Measurements from ENCODE around the gene CROCC.
A peak's percentile ranks its signal among the peaks of the same experiment; 100 is the strongest.
"Not testable (repeated sequence)": the region's sequence is repeated elsewhere in the genome, so short reads cannot be mapped to it uniquely, and the experiment has no call there.

The CROCC gene

GRCh38 chr1:16906873-16907272, 14.9 kb upstream of the CROCC start:
- no peak for DNase-seq (ENCODE audit: low spot score)
- no peak for TF ChIP-seq CTCF (IDR thresholded peaks at IDR 0.05; ENCODE audit: extremely low read depth, insufficient read depth, missing control alignments)
- in situ Hi-C loops (cut with MboI; ENCODE audit: low pct_unique_long_range_greater_than_20kb, low sequenced_read_pairs, unreplicated experiment): no loop called here

GRCh38 chr1:16907870-16908758, 13.6 kb upstream of the CROCC start:
- no peak for TF ChIP-seq CTCF (IDR thresholded peaks at IDR 0.05; ENCODE audit: extremely low read depth, insufficient read depth, missing control alignments)
- DNase-seq (ENCODE audit: low spot score): no peak
- in situ Hi-C loops (cut with MboI; ENCODE audit: low pct_unique_long_range_greater_than_20kb, low sequenced_read_pairs, unreplicated experiment): no loop called here

DNA sequence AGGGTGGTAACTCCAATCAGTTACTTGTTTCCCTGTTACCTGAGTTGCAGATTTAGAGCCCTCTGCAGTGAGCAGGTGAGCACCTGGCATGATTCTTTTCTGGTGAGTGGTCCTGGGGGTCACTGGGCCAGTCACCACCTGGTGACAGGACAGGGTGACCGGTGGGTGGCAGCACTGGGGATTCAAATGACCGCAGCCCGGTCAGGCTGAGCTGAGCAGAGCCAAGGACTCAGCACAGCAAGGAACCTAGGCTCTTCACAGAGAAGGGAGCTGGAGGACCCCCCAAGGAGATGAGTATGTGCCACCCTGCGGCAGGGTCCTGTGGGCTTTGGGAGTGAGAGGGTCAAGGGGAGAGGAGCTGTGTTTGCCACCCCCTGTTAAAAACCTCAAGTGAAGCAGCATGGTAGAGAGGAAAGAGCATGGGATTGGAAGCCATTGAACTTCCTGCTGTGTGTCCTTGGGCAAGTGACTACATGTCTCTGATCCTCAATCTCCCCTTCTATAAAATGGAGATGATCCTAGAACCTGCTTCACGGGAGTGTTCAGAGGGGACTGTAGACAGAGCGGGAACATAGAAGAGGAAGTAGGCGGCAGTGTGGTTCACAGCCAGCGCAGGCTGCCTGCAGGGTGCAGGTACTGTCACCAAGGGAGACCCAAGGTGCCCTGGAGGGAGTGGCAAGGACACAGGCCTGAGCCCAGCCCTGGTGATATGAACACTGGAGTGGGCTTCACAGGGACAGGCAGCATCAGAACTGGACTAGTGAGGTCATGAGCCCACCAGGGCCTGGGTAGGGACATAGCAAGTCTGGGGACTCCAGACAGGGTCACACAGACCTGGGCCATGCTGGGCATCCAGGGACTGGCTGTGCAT, 9.6 kb upstream of the CROCC start:
- in situ Hi-C loops (cut with MboI; ENCODE audit: low pct_unique_long_range_greater_than_20kb, low sequenced_read_pairs, unreplicated experiment); DNase-seq (ENCODE audit: low spot score): not testable (repeated sequence)

DNA sequence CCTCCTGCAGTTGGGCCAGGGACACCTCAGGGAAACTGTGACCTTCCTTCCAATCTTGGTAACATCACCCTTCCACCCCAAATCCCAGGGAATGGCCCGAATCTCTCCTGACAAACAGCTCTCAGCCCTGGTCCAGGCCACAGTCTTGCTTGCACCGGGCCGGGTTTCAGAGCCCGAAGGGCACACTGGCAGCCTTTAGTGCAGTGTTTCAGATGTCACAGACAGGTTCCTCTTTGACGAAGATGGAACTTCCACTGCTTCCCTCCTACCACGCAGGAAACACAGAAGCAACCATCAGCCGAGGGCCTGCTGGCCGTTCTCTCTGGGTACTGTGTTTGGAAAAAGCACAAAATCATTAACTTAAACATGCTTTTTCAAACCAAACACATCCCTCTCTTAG, 9.0 kb upstream of the CROCC start:
- peak; percentile 9 for DNase-seq (ENCODE audit: low spot score)
- in situ Hi-C loops (cut with MboI; ENCODE audit: low pct_unique_long_range_greater_than_20kb, low sequenced_read_pairs, unreplicated experiment): not testable (repeated sequence)

DNA sequence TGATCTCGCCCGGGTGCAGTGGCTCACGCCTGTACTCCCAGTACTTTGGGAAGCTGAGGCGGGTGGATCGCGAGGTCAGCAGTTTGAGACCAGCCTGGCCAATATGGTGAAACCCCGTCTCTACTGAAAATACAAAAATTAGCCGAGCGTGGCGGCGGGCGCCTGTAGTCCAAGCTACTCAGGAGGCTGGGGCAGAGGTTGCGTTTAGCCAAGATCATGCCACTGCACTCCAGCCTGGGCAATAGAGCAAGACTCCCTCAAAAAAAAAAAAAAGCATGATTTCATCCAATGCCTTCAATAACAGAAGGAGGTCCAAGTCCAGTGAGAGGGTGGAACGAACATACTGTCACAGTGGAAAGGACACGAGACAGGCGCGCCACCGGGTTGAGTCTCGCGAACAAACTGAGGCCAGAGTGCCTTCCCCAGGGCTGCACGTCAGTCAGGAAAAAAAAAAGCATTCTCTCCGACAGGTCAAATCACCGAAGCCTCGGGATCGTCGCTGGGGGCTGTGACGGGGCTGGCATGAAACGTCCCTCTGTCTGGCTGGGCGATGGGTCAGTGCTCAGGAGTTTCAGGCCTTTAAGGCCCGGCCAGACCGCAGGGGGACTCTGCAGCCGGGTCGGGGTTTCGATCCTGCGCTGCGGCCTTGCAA, 8.4 kb upstream of the CROCC start:
- in situ Hi-C loops (cut with MboI; ENCODE audit: low pct_unique_long_range_greater_than_20kb, low sequenced_read_pairs, unreplicated experiment): no loop called here
- DNase-seq (ENCODE audit: low spot score): no peak
- TF ChIP-seq CTCF (IDR thresholded peaks at IDR 0.05; ENCODE audit: extremely low read depth, insufficient read depth, missing control alignments): no peak

DNA sequence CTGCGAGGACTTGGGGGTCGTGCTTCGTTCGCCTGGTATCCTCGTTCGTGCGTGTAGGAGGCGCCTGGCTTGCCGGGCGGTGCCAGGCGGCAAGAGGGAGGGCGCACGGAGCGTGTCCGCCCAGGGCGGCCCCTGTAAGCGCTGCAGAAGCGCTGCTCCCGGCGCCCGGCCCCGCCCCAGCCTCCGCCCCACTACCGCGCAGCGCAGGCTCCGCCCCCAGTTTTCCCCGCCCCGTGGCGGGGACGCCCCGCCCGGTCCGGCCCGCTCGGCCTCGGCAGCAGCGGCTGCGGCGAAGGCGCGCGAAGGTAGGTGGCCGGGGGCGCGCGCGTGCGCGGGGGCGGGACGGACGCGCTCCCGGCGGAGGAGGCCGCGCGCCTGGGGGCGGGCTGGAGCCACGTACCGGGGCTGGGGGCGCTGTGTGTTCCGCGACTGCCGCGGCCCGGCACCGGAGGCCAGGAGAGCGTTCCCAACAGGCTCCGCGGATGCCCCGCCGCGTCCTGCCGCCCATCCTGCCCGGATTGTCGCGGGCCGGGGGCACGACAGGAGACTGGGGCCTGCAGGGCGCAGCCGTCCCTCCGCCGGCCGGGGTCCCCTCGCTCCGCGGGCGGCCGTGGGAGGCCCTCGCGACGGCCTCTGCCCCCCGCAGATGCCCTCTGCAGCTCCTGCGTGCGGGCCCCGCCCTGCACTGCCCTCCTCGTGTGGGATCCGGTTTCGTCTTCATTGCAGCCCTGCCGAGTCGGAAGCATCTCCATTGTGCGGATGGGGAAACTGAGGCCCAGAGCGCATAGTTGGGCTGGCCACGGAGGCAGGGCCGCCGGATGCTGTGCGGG, 7.7 kb upstream of the CROCC start:
- peak; percentile 100 for DNase-seq (ENCODE audit: low spot score)
- TF ChIP-seq CTCF (IDR thresholded peaks at IDR 0.05; ENCODE audit: extremely low read depth, insufficient read depth, missing control alignments): peak; percentile 40
- in situ Hi-C loops (cut with MboI; ENCODE audit: low pct_unique_long_range_greater_than_20kb, low sequenced_read_pairs, unreplicated experiment): no loop called here

DNA sequence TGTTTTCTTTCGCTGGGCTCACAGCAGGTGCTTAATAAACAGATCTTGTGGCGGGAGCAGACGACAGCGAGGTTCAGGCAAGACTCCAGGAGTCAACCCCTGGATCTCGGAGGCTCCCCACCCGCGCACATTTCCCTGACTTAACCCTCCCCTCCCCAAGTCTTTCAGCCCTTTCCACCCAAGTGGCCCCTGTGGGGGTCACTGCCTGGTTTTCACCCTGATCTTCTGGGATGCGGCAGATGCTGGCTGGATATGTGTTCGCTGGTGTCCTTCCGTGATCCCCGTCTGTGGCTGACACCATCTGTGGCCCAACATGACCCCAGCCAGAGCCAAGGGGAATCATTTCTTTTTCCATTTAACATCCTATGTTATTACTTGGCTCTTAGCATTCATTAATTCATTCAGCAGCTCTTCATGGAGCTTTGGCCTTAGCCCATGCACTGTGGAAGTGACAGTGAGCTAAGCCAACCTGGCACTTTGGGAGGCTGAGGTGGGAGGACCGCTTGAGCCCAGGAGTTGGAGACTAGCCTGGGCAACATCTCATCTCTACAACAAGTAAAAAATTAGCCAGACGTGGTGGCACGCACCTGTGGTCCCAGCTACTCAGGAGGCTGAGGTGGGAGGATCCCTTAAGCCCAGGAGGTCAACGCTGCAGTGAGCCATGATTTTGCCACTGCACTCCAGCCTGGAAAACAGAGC, 6.7 kb upstream of the CROCC start:
- in situ Hi-C loops (cut with MboI; ENCODE audit: low pct_unique_long_range_greater_than_20kb, low sequenced_read_pairs, unreplicated experiment): not testable (repeated sequence)

More for the DNA sequence above, 6.7 kb upstream of the CROCC start:
- DNase-seq (ENCODE audit: low spot score): peak; percentile 37

Data from GM13977 (cell line).